KOPT-K1 (cell line): ENCODE data around the gene NCOA5.

Source experiments
- H3K27ac ChIP-seq: fragments of 200-600 bp; sonication (generic); 2 replicates; pipeline ENCODE4 v1.5.1; 2016; ENCODE audit warnings: antibody characterized with exemption, mild to moderate bottlenecking, low read depth, low read length; ENCODE audit not compliant: poor library complexity, severe bottlenecking
- H3K36me3 ChIP-seq: fragments of 200-600 bp; sonication (generic); 2 replicates; pipeline ENCODE4 v1.5.1; 2017; ENCODE audit warnings: antibody characterized with exemption, mild to moderate bottlenecking, low read length, moderate library complexity; ENCODE audit not compliant: insufficient read depth
- H3K9me3 ChIP-seq: fragments of 200-600 bp; sonication (generic); 2 replicates; pipeline ENCODE4 v1.5.1; 2017; ENCODE audit warnings: antibody characterized with exemption, low read length, mild to moderate bottlenecking; ENCODE audit not compliant: insufficient read depth, poor library complexity, severe bottlenecking

The NCOA5 gene

GRCh38 chr20:46017272-46017671 is 72.5 kb downstream of the NCOA5 start:
- no peak overlapping the region for H3K27ac ChIP-seq
- no peaks in the 10 kb centered on the region for H3K36me3 ChIP-seq

DNA sequence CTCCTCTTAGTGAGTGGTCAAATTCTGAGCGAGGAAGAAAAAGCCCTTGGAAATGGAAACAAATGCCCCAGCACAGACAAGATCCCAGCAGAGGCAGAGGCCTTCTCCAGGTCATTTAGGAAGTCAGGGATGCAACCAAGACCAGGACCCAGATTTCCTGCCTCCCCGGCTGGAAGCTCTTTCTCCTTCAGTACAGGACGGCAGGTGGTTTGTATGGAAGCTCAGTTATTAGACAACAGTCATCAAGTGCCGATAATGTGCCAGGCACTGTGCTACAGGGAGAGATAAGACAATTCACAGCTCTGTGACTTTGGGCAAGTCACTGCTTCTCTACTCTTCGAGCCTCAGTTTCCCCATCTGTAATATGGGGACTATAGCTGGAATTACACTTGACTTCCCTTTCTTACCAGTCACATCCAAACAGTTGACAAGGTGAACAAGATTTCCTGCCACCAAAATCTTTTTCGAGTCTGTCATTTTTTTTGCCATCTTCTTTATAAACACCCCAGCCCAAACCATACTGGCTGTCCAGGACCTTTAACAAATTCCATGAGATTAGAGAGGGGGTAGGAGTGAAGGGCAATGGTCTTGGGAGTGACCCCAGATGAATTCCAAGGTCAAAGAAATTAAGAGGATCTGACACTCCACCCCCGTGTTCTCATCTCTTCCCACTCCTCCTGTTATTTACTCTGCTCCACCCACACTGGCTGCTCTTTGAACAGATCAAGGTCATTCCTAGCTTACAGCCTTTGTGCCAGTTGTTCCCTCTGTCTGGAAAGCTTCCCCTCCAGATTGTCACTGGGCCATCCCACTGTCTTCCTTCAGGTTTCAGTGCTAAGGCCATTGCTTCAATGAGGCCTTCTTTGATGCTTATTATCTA is 75.0 kb downstream of the NCOA5 start:
- H3K36me3 ChIP-seq = no peaks in the 10 kb centered on the region
- H3K27ac ChIP-seq = no peak overlapping the region
- no peaks in the 10 kb centered on the region for H3K9me3 ChIP-seq

More at GRCh38 chr20:46017272-46017671, 72.5 kb downstream of the NCOA5 start:
- H3K9me3 ChIP-seq = no peaks in the 10 kb centered on the region

DNA sequence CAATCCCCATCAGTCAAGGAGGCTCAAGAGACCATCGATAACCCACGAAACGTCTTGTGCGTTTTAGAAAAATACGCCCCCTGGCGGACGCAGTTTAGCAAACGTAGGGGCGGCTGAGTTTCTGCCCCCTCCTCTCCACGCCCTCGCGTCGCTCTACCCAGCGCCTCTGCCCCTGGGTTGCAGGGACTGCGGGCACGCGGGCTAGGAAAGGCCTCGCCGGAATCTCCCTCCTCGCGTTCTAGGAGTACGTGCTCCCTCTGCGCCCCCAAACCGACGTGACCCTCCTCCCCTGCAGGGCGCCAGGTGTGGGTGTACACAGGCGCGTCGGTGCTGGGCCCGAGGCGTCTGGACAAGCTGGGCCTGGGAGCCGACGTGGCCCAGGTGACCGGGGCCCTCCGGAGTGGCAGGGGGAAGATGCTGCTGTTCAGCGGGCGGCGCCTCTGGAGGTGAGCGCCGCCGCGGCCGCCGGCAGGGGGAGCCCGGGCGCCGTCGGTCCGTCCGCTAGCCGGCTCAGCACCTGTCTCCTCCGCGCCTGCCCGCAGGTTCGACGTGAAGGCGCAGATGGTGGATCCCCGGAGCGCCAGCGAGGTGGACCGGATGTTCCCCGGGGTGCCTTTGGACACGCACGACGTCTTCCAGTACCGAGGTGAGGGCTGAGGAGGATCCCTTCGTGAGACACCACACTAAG is 75.8 kb downstream of the NCOA5 start:
- Histone ChIP-seq H3K27ac (no peak overlapping the region), H3K9me3 (no peaks in the 10 kb centered on the region), H3K36me3 (no peaks in the 10 kb centered on the region)

GRCh38 chr20:46013322-46013828 is 76.4 kb downstream of the NCOA5 start:
- Histone ChIP-seq H3K27ac (no peak overlapping the region), H3K9me3 (no peaks in the 10 kb centered on the region), H3K36me3 (no peaks in the 10 kb centered on the region)

GRCh38 chr20:46012921-46013320 is 76.8 kb downstream of the NCOA5 start:
- H3K9me3 ChIP-seq = no peaks in the 10 kb centered on the region
- H3K27ac ChIP-seq = no peak overlapping the region
- no peaks in the 10 kb centered on the region for H3K36me3 ChIP-seq

DNA sequence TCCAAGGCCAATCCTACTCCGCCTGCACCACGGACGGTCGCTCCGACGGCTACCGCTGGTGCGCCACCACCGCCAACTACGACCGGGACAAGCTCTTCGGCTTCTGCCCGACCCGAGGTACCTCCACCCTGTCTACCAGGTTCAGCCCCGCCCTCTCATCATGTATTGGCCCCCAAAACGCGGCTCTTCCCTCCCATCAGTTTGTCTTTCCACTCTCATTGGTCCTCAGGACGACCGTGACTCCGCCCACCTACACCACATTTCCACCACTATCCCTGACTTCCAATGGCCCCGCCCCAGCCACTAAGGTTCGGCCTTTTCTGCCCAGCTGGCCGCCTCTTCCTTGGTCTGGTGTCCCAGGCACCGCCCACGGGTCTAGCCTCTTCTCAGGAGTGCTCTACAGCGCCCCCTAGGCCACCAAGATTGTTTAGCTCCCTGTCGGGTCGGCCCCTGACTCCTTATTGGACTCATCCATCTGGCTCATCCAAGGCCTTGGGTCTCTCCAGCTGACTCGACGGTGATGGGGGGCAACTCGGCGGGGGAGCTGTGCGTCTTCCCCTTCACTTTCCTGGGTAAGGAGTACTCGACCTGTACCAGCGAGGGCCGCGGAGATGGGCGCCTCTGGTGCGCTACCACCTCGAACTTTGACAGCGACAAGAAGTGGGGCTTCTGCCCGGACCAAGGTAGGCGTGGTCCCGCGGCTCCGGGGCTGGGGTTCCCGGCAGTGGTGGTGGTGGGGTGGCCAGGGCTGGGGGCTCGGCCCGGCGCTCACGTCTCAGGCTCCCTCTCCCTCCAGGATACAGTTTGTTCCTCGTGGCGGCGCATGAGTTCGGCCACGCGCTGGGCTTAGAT is 77.9 kb downstream of the NCOA5 start:
- Histone ChIP-seq H3K9me3 (no peaks in the 10 kb centered on the region), H3K27ac (no peak overlapping the region), H3K36me3 (no peaks in the 10 kb centered on the region)
